Measurements from ENCODE around the gene PPP2R2C. TPM values are rescaled to one million over a fixed set of nuclear protein-coding genes. Genes with fewer than 3 reads are reported as not detected.
A peak's percentile ranks its signal among the peaks of the same experiment; 100 is the strongest.

The PPP2R2C gene
- polyA plus RNA-seq = 34.4 and 41.2 TPM in 2 replicates
- polyA minus RNA-seq = 73.6 and 75.0 TPM in 2 replicates

- H3K4me2 ChIP-seq (ENCODE audit: low read length) = peak within 1 kb of the TSS; percentile 62
- peaks cover 47% of the 10 kb centered on the region for H3K27me3 ChIP-seq (ENCODE audit: insufficient read depth, low read depth, low read length)
Observed at GRCh38 chr4:6472387-6473263, at the start of gene PPP2R2C. PPP2R2C (minus strand) TSS chr4:6472614; CDS start chr4:6472229, 385 bp downstream.

GRCh38 chr4:6520978-6521377 lies 48.6 kb upstream of the PPP2R2C start:
- Histone ChIP-seq H2AFZ (ENCODE audit: low read depth, low read length) (no peak overlapping the region), H3K9ac (ENCODE audit: low read length) (no peak overlapping the region), H3K27me3 (ENCODE audit: insufficient read depth, low read depth, low read length) (no peaks in the 10 kb centered on the region), H3K36me3 (ENCODE audit: insufficient read depth, low read length) (no peaks in the 10 kb centered on the region), H3F3A (ENCODE audit: insufficient read depth, low read length, poor library complexity, severe bottlenecking) (no peaks in the 10 kb centered on the region), H3K9me3 (ENCODE audit: low read length) (no peaks in the 10 kb centered on the region), H3K9me2 (ENCODE audit: insufficient read depth, low read length) (no peaks in the 10 kb centered on the region), H3K27ac (ENCODE audit: low read length) (no peak overlapping the region), H4K20me1 (ENCODE audit: insufficient read depth) (no peaks in the 10 kb centered on the region), H3K4me3 (ENCODE audit: low read length) (no peak overlapping the region), H3K4me2 (ENCODE audit: low read length) (no peak overlapping the region), H3K79me2 (replicated peaks; ENCODE audit: insufficient read depth, low read length) (no peaks in the 10 kb centered on the region)
- TF ChIP-seq RAD21 (conservative IDR thresholded peaks at IDR 0.05) (no peak), EP300 (conservative IDR thresholded peaks at IDR 0.05; ENCODE audit: poor library complexity, severe bottlenecking) (no peak), REST (IDR thresholded peaks at IDR 0.05; ENCODE audit: borderline replicate concordance) (no peak), SMC3 (conservative IDR thresholded peaks at IDR 0.05; ENCODE audit: poor library complexity) (no peak), MXI1 (conservative IDR thresholded peaks at IDR 0.05; ENCODE audit: poor library complexity, severe bottlenecking) (no peak), TAF1 (IDR thresholded peaks at IDR 0.05; ENCODE audit: low read depth) (no peak), POLR2AphosphoS5 (IDR thresholded peaks at IDR 0.05) (no peak), EZH2 (IDR thresholded peaks at IDR 0.05; ENCODE audit: borderline replicate concordance, insufficient read depth, low read length, poor library complexity, severe bottlenecking) (no peak)

More at GRCh38 chr4:6472387-6473263, at the start of gene PPP2R2C:
- no peaks in the 10 kb centered on the region for H3K79me2 ChIP-seq (replicated peaks; ENCODE audit: insufficient read depth, low read length)
- H3K9me3 ChIP-seq (ENCODE audit: low read length) = no peaks in the 10 kb centered on the region
- no peaks in the 10 kb centered on the region for H3F3A ChIP-seq (ENCODE audit: insufficient read depth, low read length, poor library complexity, severe bottlenecking)
- H3K9ac ChIP-seq (ENCODE audit: low read length) = peak within 1 kb of the TSS; percentile 78
- no peaks in the 10 kb centered on the region for H4K20me1 ChIP-seq (ENCODE audit: insufficient read depth)
- no peak for TF ChIP-seq MXI1 (conservative IDR thresholded peaks at IDR 0.05; ENCODE audit: poor library complexity, severe bottlenecking)
- TF ChIP-seq, protein P1, sequence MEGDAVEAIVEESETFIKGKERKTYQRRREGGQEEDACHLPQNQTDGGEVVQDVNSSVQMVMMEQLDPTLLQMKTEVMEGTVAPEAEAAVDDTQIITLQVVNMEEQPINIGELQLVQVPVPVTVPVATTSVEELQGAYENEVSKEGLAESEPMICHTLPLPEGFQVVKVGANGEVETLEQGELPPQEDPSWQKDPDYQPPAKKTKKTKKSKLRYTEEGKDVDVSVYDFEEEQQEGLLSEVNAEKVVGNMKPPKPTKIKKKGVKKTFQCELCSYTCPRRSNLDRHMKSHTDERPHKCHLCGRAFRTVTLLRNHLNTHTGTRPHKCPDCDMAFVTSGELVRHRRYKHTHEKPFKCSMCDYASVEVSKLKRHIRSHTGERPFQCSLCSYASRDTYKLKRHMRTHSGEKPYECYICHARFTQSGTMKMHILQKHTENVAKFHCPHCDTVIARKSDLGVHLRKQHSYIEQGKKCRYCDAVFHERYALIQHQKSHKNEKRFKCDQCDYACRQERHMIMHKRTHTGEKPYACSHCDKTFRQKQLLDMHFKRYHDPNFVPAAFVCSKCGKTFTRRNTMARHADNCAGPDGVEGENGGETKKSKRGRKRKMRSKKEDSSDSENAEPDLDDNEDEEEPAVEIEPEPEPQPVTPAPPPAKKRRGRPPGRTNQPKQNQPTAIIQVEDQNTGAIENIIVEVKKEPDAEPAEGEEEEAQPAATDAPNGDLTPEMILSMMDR (IDR thresholded peaks at IDR 0.05; ENCODE audit: poor library complexity, severe bottlenecking) = peak; percentile 44
- no peak for TF ChIP-seq EZH2 (IDR thresholded peaks at IDR 0.05; ENCODE audit: borderline replicate concordance, insufficient read depth, low read length, poor library complexity, severe bottlenecking)
- TF ChIP-seq RAD21 (conservative IDR thresholded peaks at IDR 0.05) = peak; percentile 56
- no peak for TF ChIP-seq TAF1 (IDR thresholded peaks at IDR 0.05; ENCODE audit: low read depth)
- TF ChIP-seq POLR2AphosphoS5 (IDR thresholded peaks at IDR 0.05) = peak; percentile 51
- peak; percentile 12 for TF ChIP-seq EP300 (conservative IDR thresholded peaks at IDR 0.05; ENCODE audit: poor library complexity, severe bottlenecking)
- no peak for TF ChIP-seq REST (IDR thresholded peaks at IDR 0.05; ENCODE audit: borderline replicate concordance)
- peak; percentile 61 for TF ChIP-seq SMC3 (conservative IDR thresholded peaks at IDR 0.05; ENCODE audit: poor library complexity)
- peak within 1 kb of the TSS; percentile 87 for H3K4me3 ChIP-seq (ENCODE audit: low read length)
- H3K36me3 ChIP-seq (ENCODE audit: insufficient read depth, low read length) = no peaks in the 10 kb centered on the region
- no peaks in the 10 kb centered on the region for H3K9me2 ChIP-seq (ENCODE audit: insufficient read depth, low read length)
- peak within 1 kb of the TSS; percentile 41 for H2AFZ ChIP-seq (ENCODE audit: low read depth, low read length)
- peak within 1 kb of the TSS; percentile 45 for H3K27ac ChIP-seq (ENCODE audit: low read length)
